Right renal cortex interstitium (tissue), 3 donors: ENCODE results near the gene TNXB. TPM values are rescaled to one million over a fixed set of nuclear protein-coding genes. Genes with fewer than 3 reads are reported as not detected.
A peak's percentile ranks its signal among the peaks of the same experiment; 100 is the strongest.
"Not testable (repeated sequence)": the region's sequence is repeated elsewhere in the genome, so short reads cannot be mapped to it uniquely, and the experiment has no call there.

ENCODE experiments used
- DNase-seq, 3 donors: peaks; one replicate each; pipeline ENCODE4 v3.0.0-alpha.2; 2013; ENCODE audit warnings: low read depth in 3 of 3, low spot score in 2 of 3
- polyA plus RNA-seq, 3 donors: library from polyadenylated mRNA; unstranded; fragments of 120-200 nt; gene quantifications; one replicate each; pipeline ENCODE4 v1.2.1, GENCODE V29; 2013; ENCODE audit not compliant: insufficient read length in 3 of 3

The TNXB gene
- polyA plus RNA-seq, 3 donors = 2.4 to 2.7 (median 2.5) TPM

- no peak for DNase-seq
Observed at GRCh38 chr6:32146287-32146686, 37.1 kb upstream of the TNXB start.

GRCh38 chr6:32144238-32144637 is 35.1 kb upstream of the TNXB start:
- not testable (repeated sequence) for DNase-seq

- no peak for DNase-seq
Observed at GRCh38 chr6:32140420-32141046, 31.4 kb upstream of the TNXB start.

- DNase-seq = no peak
Observed at GRCh38 chr6:32139590-32139989, 30.5 kb upstream of the TNXB start.

GRCh38 chr6:32137454-32137853 is 28.3 kb upstream of the TNXB start:
- DNase-seq = no peak

- no peak for DNase-seq
Observed at GRCh38 chr6:32133786-32134185, 24.6 kb upstream of the TNXB start.

- DNase-seq = no peak
Observed at GRCh38 chr6:32132110-32132509, 23.0 kb upstream of the TNXB start.

GRCh38 chr6:32131439-32131948 is 22.4 kb upstream of the TNXB start:
- DNase-seq = no peak

- no peak for DNase-seq
Observed at GRCh38 chr6:32129297-32130088, 20.4 kb upstream of the TNXB start.

- DNase-seq = no peak
Observed at GRCh38 chr6:32128751-32129296, 19.7 kb upstream of the TNXB start.

- DNase-seq = peak; percentile 90 to 98 (median 97)
Observed at GRCh38 chr6:32127717-32128592, 18.8 kb upstream of the TNXB start, which contains the start of gene ATF6B. ATF6B (minus strand) TSS chr6:32128246; CDS start chr6:32128207, 39 bp downstream.

- DNase-seq = no peak
Observed at GRCh38 chr6:32127409-32127716, 18.2 kb upstream of the TNXB start.

- DNase-seq = no peak
Observed at GRCh38 chr6:32126880-32127279, 17.7 kb upstream of the TNXB start.

- no peak for DNase-seq
Observed at GRCh38 chr6:32123681-32124080, 14.5 kb upstream of the TNXB start.

GRCh38 chr6:32120573-32121059 is 11.5 kb upstream of the TNXB start:
- DNase-seq = no peak

GRCh38 chr6:32118782-32119628 is 9.9 kb upstream of the TNXB start:
- peak in 1 of 3 donors; percentile 56 for DNase-seq

GRCh38 chr6:32117461-32117860 is 8.3 kb upstream of the TNXB start:
- DNase-seq = no peak

- DNase-seq = no peak
Observed at GRCh38 chr6:32116674-32117073, 7.5 kb upstream of the TNXB start.

GRCh38 chr6:32115623-32116022 is 6.5 kb upstream of the TNXB start:
- DNase-seq = no peak

GRCh38 chr6:32114796-32115195 is 5.7 kb upstream of the TNXB start:
- DNase-seq = no peak
